ENCODE measurements around the gene HOMEZ.

GRCh38 chr14:23275412-23275811 is 10.5 kb downstream of the HOMEZ start:
- no peak for TF ChIP-seq CTCF (IDR thresholded peaks at IDR 0.05)
- TF ChIP-seq POLR2A (IDR thresholded peaks at IDR 0.05): no peak
